Activated naive CD8-positive, alpha-beta T cell treated with anti-CD3 and anti-CD28 coated beads, Interleukin-2, amount 50 U/mL, for 16 hours (primary cell): ENCODE measurements around the gene MDFIC.
"Not testable (repeated sequence)": the region's sequence is repeated elsewhere in the genome, so short reads cannot be mapped to it uniquely, and the experiment has no call there.

ENCODE experiments used
- DNase-seq: peaks from one replicate; pipeline ENCODE4 v3.0.0-alpha.2; 2020; ENCODE audit warnings: low read depth, low spot score

The MDFIC gene, protein sequence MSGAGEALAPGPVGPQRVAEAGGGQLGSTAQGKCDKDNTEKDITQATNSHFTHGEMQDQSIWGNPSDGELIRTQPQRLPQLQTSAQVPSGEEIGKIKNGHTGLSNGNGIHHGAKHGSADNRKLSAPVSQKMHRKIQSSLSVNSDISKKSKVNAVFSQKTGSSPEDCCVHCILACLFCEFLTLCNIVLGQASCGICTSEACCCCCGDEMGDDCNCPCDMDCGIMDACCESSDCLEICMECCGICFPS

DNA sequence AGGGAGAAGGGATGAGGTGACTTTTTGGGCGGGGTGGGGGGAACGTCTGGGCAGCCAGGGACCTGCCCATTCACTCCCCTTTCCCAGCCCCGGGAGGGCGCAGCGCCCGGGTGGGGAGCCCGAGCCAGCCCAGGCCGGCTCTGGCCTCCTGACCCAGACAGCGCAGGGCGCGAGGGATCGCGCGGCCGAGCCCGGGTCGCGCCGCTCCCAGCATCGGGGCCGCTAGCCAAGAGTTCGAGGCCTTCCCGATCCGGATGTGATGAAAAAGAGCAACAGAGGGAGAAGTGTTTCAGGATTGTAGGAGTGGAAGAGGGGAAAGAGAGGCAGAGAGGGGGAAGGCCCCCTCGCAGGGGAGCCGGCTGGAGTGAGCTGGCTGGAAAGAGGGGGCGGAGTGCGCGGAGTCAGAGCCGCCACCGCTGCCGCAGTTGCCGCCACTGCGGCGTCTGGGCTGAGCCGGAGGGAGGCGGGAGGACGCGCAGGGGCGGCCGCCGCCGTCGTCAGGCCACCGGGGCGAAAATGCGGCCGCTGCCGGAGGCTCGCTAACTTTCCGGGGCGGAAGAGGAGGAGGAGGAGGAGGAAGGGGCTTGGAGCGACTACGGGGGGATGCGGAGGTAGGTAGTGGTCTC, at the start of gene MDFIC:
MDFIC (plus strand) TSS at position 69 of the 626 bp plus-strand sequence. CDS start 940 bp downstream, outside the sequence.
- DNase-seq: peak; percentile 15

DNA sequence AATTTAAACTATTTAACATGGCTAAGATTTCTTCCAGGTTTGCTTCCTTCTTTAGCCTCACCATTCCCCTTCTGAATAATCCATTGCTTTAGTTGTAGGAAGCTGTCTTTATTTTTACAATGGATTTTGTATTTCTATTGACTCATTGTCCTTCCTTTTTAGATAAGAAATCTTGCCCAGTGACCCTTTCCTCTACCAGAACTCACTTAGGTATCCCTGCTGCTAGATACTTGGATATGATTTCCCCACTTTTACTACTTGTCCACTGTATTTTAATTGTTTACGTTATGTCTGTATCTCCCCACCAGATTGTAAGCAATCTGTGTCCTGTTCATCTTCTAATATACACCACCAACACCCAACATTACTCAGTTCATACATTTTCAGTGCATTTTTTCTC, 47.7 kb upstream of the MDFIC start:
- DNase-seq: no peak

DNA sequence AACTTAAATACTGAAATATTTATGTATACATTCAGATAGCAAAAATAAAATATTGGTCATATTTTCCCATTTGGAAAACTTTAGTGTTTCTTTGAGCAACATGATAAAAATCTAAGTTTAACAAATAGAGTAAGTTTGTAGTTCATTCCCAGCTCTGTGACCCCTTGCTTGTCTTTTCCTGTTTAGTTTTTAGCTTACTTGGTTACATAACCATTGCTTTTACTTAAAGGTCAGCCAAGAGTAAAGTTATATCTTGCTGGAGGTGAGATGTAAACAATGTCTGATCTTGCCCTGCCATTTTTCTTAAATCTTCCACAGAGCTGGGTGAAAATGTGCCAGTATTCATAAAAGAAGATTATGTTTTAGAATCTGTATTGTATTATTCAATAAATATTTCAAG, 46.7 kb upstream of the MDFIC start:
- DNase-seq: no peak

DNA sequence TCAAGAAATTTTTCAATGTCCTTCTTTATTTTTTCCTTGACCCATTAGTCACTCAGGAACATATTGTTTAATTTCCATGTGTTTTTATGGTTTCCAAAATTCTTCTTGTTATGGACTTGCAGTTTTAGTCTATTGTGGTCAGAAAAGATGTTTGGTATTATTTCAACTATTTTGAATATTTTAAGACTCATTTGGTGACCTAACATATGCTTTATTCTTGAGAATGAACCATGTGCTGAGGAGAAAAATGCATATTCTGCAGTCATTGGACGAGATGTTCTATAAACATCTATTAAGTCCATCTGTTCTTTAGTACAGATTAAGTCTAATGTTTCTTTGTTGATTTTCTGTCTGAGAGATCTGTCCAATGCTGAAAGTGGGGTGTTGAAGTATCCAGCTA, 42.3 kb upstream of the MDFIC start:
- DNase-seq: no peak

DNA sequence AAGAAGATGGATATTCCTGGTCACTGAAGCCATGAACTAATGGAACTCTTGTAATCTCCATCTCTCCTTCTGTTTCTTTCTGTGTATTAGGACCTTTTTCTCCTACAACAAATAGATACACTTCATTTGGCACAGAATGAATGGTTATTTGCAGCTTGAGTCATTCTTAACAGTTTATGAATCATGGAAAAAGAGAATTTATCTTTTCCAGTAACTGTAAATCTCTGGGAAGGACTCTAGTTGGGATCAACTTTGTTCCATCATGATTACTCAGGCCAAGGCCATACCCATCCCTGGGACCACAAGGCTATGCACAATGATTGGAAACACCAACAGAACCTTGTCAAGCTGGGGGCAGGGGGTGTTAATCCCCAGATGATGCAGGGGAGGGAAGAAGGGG, 36.1 kb upstream of the MDFIC start:
- no peak for DNase-seq

DNA sequence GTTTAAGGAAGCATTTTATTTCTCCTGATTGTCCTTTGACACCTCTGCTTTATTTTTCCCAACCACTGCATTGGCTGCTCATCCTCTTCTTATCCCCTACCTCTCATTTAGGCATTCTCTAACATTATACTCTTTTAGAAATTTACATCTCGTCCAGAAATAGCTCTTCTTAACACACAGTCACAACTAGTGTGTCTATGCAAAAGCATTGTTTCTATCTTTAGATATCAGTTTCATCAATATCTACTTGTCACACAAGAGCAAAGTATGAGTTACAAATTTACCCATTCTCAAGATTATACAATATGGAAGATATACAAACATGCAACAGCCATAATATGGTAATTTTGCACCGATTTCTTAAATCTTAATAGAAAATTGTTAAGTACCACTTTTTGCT, 35.7 kb upstream of the MDFIC start:
- DNase-seq: no peak

DNA sequence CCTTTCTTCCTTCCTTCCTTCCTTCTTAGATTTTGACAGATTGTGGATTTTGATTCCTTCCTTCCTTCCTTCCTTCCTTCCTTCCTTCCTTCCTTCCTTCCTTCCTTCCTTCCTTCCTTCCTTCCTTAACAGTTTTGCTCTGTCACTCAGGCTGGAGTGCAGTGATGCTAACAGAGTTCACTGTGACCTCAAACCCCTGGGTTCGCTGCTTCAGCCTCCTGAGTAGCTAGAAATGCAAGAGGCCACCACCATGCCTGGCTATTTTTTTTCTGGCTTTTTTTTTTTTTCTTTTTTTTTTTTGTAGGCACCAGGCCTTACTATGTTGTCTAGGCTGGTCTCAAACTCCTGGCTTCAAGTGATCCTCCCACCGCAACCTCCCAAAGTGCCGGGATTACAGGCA, 32.8 kb upstream of the MDFIC start:
- not testable (repeated sequence) for DNase-seq

DNA sequence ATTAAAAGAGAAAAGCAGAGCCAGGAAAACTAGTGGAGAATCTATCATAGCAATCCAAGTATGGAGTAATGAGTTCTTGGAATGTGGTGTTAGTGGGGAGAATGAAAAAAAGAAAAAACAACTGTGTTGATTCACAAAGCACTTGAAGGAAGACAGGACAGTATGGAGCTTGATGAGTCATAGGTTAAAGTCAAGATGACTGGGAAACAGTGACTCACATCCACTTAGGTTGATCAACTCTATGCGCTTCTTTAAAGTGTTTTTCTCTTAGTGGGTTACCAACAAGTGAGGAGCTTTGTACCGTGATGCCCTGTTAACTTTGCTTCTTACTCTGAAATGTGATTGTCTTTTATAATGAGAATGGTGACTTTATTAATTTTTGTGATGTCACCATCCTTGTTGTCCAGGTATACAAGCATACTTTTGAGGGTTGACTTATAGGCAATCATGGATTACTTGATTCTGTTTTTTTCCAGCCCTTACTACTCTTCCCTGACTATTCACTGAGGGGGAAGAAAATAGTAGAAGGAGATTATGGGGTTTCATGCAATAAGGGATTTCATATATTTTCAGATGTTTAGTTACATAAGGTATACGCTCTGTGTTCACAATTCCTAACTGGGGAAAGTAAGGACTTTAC, 32.1 kb upstream of the MDFIC start:
- DNase-seq: no peak

DNA sequence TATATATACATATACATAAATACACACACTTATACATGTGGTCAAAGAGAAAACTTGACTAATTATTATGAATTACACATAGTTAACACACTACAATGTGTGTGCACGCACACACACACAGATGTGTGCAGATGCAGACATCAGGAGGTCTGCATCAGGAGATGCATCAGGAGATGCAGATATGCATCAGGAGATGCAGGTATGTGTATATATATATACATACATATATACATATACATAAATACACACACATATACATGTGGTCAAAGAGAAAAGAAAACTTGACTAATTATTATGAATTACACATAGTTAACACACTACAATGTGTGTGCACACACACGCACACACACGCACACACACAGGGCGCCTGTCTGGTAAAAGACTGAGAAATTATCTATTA, 31.3 kb upstream of the MDFIC start:
- no peak for DNase-seq

DNA sequence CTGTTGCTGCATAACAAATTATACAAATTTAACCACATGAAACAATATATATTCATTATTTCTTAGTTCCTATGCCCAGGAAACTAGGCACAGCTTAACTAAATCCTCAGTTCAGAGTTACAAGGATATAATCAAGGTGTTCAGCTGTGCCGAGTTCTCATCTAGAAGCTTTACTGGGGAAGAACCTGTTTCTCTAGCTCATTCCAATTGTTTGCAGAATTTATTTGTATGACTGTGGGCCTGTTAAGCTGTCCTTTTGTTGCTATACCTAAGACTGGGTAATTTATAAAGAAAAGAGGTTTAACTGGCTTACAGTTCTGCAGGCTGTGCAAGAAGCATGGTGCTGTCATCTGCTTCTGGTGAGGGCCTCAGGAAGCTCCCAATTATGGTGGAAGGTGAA, 21.8 kb upstream of the MDFIC start:
- DNase-seq: no peak

DNA sequence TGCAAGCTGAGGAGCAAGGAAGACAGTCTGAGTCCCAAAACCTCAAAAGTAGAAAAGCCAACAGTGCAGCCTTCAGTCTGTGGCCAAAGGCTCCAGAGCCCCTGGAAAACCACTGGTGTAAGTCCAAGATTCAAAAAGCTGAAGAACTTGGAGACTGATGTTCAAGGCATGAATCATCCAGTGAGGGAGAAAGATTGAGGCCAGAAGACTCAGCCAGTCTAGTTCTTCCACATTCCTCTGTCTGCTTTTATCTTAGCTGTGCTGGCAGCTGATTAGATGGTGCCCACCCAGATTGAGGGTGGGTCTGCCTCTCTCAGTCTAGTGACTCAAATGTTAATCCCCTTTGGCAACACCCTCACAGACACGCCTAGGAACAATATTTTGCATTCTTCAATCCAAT, 20.1 kb upstream of the MDFIC start:
- DNase-seq: no peak

DNA sequence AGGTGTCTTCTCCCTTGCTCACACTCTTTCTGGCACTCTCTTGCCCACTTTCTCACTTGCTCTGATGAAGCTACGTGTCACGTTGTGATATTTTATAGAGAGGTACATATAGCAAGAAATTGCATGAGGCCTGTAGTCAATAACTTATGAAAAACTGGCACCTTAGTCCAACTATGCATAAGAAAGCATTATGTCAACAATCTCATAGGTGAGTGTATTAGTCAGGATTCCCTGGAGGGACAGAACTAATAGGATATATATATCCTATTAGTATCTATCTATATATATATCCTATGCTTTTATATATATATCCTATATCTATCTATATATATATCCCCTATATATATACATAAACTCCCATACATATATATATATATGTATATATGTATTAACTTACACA, 18.8 kb upstream of the MDFIC start:
- no peak for DNase-seq

DNA sequence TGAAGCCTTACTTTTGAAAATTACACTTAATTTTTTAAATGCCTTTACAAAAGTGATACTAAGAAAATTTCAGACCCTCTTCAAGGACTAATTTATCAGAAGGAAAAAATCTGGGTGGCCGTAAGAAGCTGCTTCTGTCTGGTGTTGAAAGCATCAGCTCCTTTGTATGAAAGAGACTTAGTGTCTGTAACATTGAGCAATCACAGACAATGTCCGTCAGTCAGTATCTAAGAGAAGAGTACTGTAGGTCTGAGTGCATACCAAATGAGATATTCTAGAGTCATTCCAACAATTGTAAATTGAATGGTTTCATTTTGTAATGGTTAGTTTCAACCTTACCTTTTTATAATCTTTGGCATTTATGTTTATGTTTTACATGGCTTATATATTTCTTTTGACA, 11.1 kb upstream of the MDFIC start:
- DNase-seq: no peak

DNA sequence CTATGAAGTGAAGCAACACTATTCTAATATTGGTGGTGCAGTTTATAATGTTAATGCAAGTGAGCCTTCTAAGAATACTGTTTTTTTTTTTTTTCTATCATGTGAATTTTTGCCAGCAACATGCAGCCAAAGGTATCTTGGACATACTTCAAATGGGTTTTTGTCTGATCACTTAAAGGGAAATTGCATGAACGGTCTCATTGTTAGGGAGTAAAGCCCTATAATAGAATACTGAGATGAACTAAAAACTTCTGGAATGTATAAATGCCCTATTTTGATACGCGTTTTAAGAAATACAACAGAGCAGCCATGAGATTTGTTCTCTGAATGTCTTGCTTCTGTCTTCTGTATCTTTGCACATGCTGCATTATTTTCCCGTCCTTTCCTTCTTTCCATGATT, 10.5 kb upstream of the MDFIC start:
- no peak for DNase-seq

DNA sequence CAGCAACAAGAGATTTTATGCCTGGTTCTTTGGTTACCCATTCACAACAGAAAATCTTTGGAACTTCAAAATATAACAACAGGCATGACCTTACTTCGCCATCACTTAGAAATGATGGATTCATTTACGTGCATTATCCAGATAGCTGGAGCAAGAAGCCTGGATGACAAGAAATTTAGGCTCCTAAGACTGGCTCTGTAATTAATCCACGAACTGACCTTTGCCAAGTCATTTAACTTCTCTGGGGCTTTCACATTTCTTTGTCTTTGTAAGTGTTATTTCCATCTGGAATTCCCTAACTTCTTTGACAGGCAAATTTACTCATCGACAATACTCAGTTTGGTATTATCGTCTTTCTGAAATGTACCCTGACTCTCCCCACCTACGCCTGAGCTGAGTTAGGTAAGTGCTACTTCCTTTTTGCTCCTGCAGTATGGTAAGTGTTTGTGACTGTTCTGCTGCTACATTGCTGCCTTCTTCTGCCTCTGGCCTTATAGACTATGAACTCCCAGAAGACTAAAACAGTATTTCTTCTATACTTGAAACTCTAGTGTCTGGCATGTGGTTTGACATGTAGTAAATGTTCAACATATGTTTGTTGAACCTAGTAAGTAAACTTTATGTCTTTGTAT, 5.5 kb upstream of the MDFIC start:
- no peak for DNase-seq

DNA sequence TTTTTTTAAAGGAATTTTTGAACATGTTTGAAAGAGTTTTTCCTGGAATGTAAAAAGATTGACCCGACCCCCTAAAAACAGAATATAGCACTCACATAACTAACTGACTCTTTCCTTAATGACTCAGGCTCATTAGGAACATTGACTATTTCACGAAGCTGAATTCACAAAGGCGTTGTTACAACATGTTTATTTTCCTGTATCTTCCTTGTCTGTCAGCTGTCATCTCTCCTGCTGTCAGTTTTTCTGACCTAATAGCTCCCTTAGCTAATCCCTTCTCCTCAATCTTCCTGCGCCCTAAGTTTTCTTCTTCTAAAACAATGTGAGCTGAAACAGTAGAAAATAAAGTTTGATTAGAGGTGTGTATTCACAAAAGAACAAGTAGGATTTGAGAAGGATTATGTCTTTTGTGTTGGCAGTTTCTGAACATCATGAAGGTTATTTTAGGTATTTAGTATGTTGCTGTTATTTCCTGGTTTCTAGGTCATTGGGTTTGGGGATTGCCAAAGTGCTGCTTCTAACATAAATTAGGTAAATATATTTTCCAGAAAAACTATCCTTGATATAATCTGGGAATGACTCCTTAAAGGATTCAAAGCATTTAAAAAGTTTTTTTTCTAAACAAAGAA, 4.6 kb upstream of the MDFIC start:
- no peak for DNase-seq

DNA sequence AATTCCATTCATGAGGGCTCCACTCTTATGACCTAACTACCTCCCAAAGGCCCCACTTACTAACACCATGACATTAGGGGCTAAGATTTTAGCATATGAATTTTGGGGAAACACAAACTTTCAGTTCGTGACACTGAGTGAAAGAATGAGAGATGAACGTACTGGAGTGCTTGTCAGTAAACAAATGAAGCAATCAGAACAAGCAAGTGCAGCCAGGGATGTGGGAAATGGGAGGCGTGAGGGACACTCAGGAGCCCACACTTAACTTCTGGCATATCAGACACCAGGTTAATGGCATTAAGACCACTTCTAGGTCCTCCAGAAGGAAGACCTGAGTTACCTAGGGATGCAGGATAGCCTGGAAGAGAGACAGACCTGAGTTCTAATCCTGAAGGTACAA, 2.3 kb upstream of the MDFIC start:
- no peak for DNase-seq

DNA sequence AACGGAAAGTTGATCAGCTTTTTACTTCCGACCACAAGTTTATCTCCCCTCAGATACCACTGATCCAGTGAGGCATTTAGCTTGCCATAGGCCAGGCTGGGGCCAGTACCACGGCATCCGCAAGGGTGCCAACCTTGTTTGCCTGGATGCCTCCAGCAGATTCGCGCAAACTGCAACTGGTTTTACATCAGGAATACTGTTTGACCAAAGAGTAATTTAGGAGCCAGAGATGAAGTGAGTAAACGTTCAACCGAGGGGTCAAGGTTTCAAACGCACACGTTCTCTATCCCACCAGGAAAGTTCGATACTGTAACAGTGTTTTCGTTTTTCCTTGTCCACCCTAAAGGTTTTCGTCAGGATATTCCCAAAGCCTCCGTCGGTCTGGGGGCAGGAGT, 266 bp upstream of the MDFIC start:
- DNase-seq: no peak

DNA sequence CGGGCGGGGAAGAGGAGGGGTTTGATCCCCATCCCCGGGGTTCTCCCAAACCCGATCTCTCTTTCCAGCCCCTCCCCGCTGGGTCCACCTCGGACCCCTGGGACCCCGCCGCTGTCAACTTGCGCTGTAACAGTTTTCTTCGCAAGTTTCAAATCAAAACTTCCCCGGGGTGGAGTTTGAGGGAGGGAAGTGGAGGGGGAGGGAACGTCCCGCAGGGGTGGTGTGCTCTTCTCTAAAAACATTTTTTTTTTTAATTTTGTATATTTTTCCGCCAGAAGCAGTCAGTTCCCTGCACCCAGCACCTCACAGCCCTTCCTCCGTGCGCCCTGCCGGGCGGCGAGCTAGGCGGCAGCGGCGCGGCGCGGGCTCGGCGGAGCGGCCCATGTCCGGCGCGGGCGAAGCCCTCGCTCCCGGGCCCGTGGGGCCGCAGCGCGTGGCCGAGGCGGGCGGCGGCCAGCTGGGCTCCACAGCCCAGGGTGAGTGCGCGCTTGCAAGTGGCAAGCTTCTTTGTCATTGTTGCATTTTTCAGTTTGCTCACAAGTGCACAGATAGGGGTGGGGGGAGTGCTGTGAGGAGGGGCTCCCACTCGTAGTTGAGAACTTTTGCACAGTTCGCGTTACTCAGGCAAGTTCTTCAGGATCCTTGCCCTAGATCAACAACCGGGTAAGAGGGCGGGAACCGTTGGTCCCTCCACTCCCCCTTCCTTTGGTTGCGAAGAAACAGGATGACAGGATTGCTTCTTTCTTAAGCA, 933 bp downstream of the MDFIC start:
- DNase-seq: no peak

DNA sequence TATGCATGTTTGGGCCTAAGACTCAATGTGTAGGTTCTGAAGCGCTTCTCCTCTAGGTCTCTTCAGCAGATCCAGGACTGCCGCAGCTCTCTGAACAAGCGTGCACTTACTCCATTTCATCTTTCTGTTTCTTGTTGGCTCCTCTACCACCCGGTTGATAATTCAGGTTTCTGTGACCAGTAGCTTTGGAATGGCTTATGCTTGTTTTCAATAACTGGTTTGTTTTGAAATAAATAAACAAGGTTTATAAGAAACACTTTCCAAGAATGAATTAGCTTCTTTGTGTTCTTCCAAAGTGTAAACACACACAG, 1.5 kb downstream of the MDFIC start:
- no peak for DNase-seq

DNA sequence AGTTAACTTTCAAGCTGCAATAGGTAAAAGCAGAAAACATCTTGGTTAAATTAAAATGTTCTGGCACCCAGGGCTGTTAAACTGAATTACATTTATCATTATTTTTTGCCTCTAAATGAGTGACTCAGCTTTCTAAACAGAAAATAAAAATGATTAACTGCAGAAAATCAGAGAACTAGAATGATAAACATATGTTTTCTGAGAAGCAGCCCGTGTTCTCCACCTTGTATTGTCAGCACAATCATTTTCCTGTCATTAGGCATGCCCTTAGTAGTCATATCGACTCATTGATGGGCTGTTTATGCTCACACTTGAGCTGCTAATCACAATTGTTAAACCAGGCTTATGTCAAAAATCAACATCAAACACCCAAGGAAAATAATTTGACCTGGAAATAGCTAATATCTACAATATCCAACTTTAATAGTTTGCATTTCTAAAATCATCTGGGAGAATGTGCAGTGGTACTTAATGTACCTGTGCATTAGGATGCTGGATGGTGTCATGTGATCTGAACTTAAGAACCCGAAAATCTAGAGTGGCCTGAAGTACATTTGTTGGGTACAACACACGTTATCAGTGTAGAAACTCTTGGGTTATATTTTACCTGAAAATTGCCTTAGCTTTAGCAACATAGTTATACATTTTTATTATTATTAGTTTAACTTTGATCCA, 2.3 kb downstream of the MDFIC start:
- DNase-seq: no peak
